ENCODE results near the gene THAP4.

THAP4 gene

GRCh38 chr2:241560162-241560882, 76.6 kb downstream of the THAP4 start:
- no peak for DNase-seq (ENCODE audit: low read depth in 2 of 2)
- no peak for TF ChIP-seq CTCF (IDR thresholded peaks at IDR 0.05; ENCODE audit: low read depth, low read length)
- H3K4me3 ChIP-seq (replicated peaks in 1 of 2; ENCODE audit: low read depth in 2 of 2, low read length in 2 of 2), result peak overlapping the region; percentile 56 to 64

GRCh38 chr2:241559323-241560161, 77.4 kb downstream of the THAP4 start:
- no peak for TF ChIP-seq CTCF (IDR thresholded peaks at IDR 0.05; ENCODE audit: low read depth, low read length)
- peak; percentile 51 to 60 for DNase-seq (ENCODE audit: low read depth in 2 of 2)
- H3K4me3 ChIP-seq (replicated peaks in 1 of 2; ENCODE audit: low read depth in 2 of 2, low read length in 2 of 2), result peak overlapping the region; percentile 56 to 64

- peak; percentile 78 to 82 for DNase-seq (ENCODE audit: low read depth in 2 of 2)
- H3K4me3 ChIP-seq (replicated peaks in 1 of 2; ENCODE audit: low read depth in 2 of 2, low read length in 2 of 2), result peak within 1 kb of the TSS; percentile 56 to 64
- TF ChIP-seq CTCF (IDR thresholded peaks at IDR 0.05; ENCODE audit: low read depth, low read length), result no peak
Observed at GRCh38 chr2:241558532-241559322, 78.2 kb downstream of the THAP4 start, which contains the start of gene BOK. BOK (plus strand) TSS chr2:241558745; CDS start chr2:241559484, 739 bp downstream.

GRCh38 chr2:241556746-241557145, 80.2 kb downstream of the THAP4 start:
- DNase-seq (ENCODE audit: low read depth in 2 of 2), result no peak
- H3K4me3 ChIP-seq (replicated peaks in 1 of 2; ENCODE audit: low read depth in 2 of 2, low read length in 2 of 2), result no peak overlapping the region
- TF ChIP-seq CTCF (IDR thresholded peaks at IDR 0.05; ENCODE audit: low read depth, low read length), result no peak

- TF ChIP-seq CTCF (IDR thresholded peaks at IDR 0.05; ENCODE audit: low read depth, low read length), result no peak
- no peak for DNase-seq (ENCODE audit: low read depth in 2 of 2)
- H3K4me3 ChIP-seq (replicated peaks in 1 of 2; ENCODE audit: low read depth in 2 of 2, low read length in 2 of 2), result no peak overlapping the region
Observed at GRCh38 chr2:241555711-241556110, 81.2 kb downstream of the THAP4 start.

- TF ChIP-seq CTCF (IDR thresholded peaks at IDR 0.05; ENCODE audit: low read depth, low read length), result no peak
- DNase-seq (ENCODE audit: low read depth in 2 of 2), result no peak
- no peak overlapping the region for H3K4me3 ChIP-seq (replicated peaks in 1 of 2; ENCODE audit: low read depth in 2 of 2, low read length in 2 of 2)
Observed at GRCh38 chr2:241554610-241555322, 82.2 kb downstream of the THAP4 start.
